ENCODE data around the gene STARD3. TPM values are rescaled to one million over a fixed set of nuclear protein-coding genes. Genes with fewer than 3 reads are reported as not detected.

STARD3 gene
- total RNA-seq, 2 donors from 2014 or later, result 60.9 to 67.2 TPM

GRCh38 chr17:39665642-39666224 is 28.8 kb downstream of the STARD3 start:
- no peaks in the 10 kb centered on the region for H3K9me3 ChIP-seq (ENCODE audit: control insufficient read depth, low read length, poor library complexity, severe bottlenecking)
- H3K4me3 Mint-ChIP-seq, result peak overlapping the region; percentile 66
- H3K36me3 Mint-ChIP-seq (ENCODE audit: low read depth), result peaks cover 3% of the 10 kb centered on the region
- no peak overlapping the region for H3K27ac Mint-ChIP-seq
- DNase-seq (no peak), ATAC-seq (peak; percentile 30)
- peaks cover 4% of the 10 kb centered on the region for H3K4me1 Mint-ChIP-seq
- peaks cover 25% of the 10 kb centered on the region for H3K27me3 Mint-ChIP-seq

GRCh38 chr17:39666231-39666600 is 29.3 kb downstream of the STARD3 start:
- H3K36me3 Mint-ChIP-seq (ENCODE audit: low read depth), result peaks cover 3% of the 10 kb centered on the region
- ATAC-seq (no peak), DNase-seq (no peak)
- H3K4me3 Mint-ChIP-seq, result peak overlapping the region; percentile 66
- no peaks in the 10 kb centered on the region for H3K9me3 ChIP-seq (ENCODE audit: control insufficient read depth, low read length, poor library complexity, severe bottlenecking)
- H3K27ac Mint-ChIP-seq, result no peak overlapping the region
- H3K27me3 Mint-ChIP-seq, result peaks cover 25% of the 10 kb centered on the region
- H3K4me1 Mint-ChIP-seq, result peaks cover 4% of the 10 kb centered on the region

GRCh38 chr17:39666601-39667261 is 29.8 kb downstream of the STARD3 start:
- no peak for DNase-seq
- no peak for ATAC-seq
- no peak overlapping the region for H3K27ac Mint-ChIP-seq
- H3K4me1 Mint-ChIP-seq, result peaks cover 5% of the 10 kb centered on the region
- H3K4me3 Mint-ChIP-seq, result peak overlapping the region; percentile 53
- peaks cover 3% of the 10 kb centered on the region for H3K36me3 Mint-ChIP-seq (ENCODE audit: low read depth)
- no peaks in the 10 kb centered on the region for H3K9me3 ChIP-seq (ENCODE audit: control insufficient read depth, low read length, poor library complexity, severe bottlenecking)
- peaks cover 25% of the 10 kb centered on the region for H3K27me3 Mint-ChIP-seq

GRCh38 chr17:39667262-39667944 is 30.5 kb downstream of the STARD3 start:
- H3K27ac Mint-ChIP-seq, result no peak overlapping the region
- H3K9me3 ChIP-seq (ENCODE audit: control insufficient read depth, low read length, poor library complexity, severe bottlenecking), result no peaks in the 10 kb centered on the region
- H3K27me3 Mint-ChIP-seq, result peaks cover 29% of the 10 kb centered on the region
- DNase-seq (no peak), ATAC-seq (no peak)
- peaks cover 8% of the 10 kb centered on the region for H3K4me1 Mint-ChIP-seq
- H3K36me3 Mint-ChIP-seq (ENCODE audit: low read depth), result peaks cover 3% of the 10 kb centered on the region
- peak overlapping the region; percentile 85 for H3K4me3 Mint-ChIP-seq

GRCh38 chr17:39667945-39668924 is 31.3 kb downstream of the STARD3 start, which contains the start of gene PNMT:
PNMT (plus strand) TSS chr17:39668453; CDS start chr17:39668476, 23 bp downstream.
- H3K4me3 Mint-ChIP-seq, result peak within 1 kb of the TSS; percentile 85
- no peaks in the 10 kb centered on the region for H3K9me3 ChIP-seq (ENCODE audit: control insufficient read depth, low read length, poor library complexity, severe bottlenecking)
- ATAC-seq (peak; percentile 79), DNase-seq (peak; percentile 47 to 63 (median 57))
- H3K4me1 Mint-ChIP-seq, result peaks cover 8% of the 10 kb centered on the region
- peaks cover 29% of the 10 kb centered on the region for H3K27me3 Mint-ChIP-seq
- peaks cover 3% of the 10 kb centered on the region for H3K36me3 Mint-ChIP-seq (ENCODE audit: low read depth)
- H3K27ac Mint-ChIP-seq, result no peak within 1 kb of the TSS

- ATAC-seq (no peak), DNase-seq (no peak)
- Mint-ChIP-seq H3K27me3 (peaks cover 29% of the 10 kb centered on the region), H3K4me3 (no peak overlapping the region), H3K4me1 (peaks cover 8% of the 10 kb centered on the region), H3K36me3 (ENCODE audit: low read depth) (peaks cover 3% of the 10 kb centered on the region), H3K27ac (no peak overlapping the region)
- no peaks in the 10 kb centered on the region for H3K9me3 ChIP-seq (ENCODE audit: control insufficient read depth, low read length, poor library complexity, severe bottlenecking)
Measured at GRCh38 chr17:39669897-39670735, 33.2 kb downstream of the STARD3 start.

- H3K9me3 ChIP-seq (ENCODE audit: control insufficient read depth, low read length, poor library complexity, severe bottlenecking), result no peaks in the 10 kb centered on the region
- Mint-ChIP-seq H3K36me3 (ENCODE audit: low read depth) (peaks cover 3% of the 10 kb centered on the region), H3K27me3 (peaks cover 26% of the 10 kb centered on the region), H3K4me1 (peaks cover 11% of the 10 kb centered on the region), H3K4me3 (no peak overlapping the region), H3K27ac (no peak overlapping the region)
- no peak for DNase-seq
- ATAC-seq, result no peak
Measured at GRCh38 chr17:39670746-39671145, 33.8 kb downstream of the STARD3 start.

- no peak for ATAC-seq
- Mint-ChIP-seq H3K36me3 (ENCODE audit: low read depth) (peaks cover 3% of the 10 kb centered on the region), H3K4me1 (peaks cover 15% of the 10 kb centered on the region), H3K27me3 (peaks cover 16% of the 10 kb centered on the region), H3K27ac (peak overlapping the region; percentile 57), H3K4me3 (no peak overlapping the region)
- no peak for DNase-seq
- no peaks in the 10 kb centered on the region for H3K9me3 ChIP-seq (ENCODE audit: control insufficient read depth, low read length, poor library complexity, severe bottlenecking)
Measured at GRCh38 chr17:39671651-39672521, 34.9 kb downstream of the STARD3 start.

- H3K9me3 ChIP-seq (ENCODE audit: control insufficient read depth, low read length, poor library complexity, severe bottlenecking), result no peaks in the 10 kb centered on the region
- Mint-ChIP-seq H3K4me1 (peaks cover 22% of the 10 kb centered on the region), H3K4me3 (no peak overlapping the region), H3K27me3 (peaks cover 14% of the 10 kb centered on the region), H3K36me3 (ENCODE audit: low read depth) (peaks cover 3% of the 10 kb centered on the region), H3K27ac (no peak overlapping the region)
- DNase-seq (no peak), ATAC-seq (no peak)
Measured at GRCh38 chr17:39672522-39673334, 35.8 kb downstream of the STARD3 start.

- Mint-ChIP-seq H3K4me1 (peaks cover 21% of the 10 kb centered on the region), H3K36me3 (ENCODE audit: low read depth) (peaks cover 2% of the 10 kb centered on the region), H3K27me3 (peaks cover 11% of the 10 kb centered on the region), H3K27ac (no peak overlapping the region), H3K4me3 (no peak overlapping the region)
- H3K9me3 ChIP-seq (ENCODE audit: control insufficient read depth, low read length, poor library complexity, severe bottlenecking), result no peaks in the 10 kb centered on the region
- ATAC-seq (no peak), DNase-seq (no peak)
Measured at GRCh38 chr17:39673335-39674081, 36.6 kb downstream of the STARD3 start.
